ENCODE measurements around the gene BPGM.
A peak's percentile ranks its signal among the peaks of the same experiment; 100 is the strongest.

BPGM gene

DNA sequence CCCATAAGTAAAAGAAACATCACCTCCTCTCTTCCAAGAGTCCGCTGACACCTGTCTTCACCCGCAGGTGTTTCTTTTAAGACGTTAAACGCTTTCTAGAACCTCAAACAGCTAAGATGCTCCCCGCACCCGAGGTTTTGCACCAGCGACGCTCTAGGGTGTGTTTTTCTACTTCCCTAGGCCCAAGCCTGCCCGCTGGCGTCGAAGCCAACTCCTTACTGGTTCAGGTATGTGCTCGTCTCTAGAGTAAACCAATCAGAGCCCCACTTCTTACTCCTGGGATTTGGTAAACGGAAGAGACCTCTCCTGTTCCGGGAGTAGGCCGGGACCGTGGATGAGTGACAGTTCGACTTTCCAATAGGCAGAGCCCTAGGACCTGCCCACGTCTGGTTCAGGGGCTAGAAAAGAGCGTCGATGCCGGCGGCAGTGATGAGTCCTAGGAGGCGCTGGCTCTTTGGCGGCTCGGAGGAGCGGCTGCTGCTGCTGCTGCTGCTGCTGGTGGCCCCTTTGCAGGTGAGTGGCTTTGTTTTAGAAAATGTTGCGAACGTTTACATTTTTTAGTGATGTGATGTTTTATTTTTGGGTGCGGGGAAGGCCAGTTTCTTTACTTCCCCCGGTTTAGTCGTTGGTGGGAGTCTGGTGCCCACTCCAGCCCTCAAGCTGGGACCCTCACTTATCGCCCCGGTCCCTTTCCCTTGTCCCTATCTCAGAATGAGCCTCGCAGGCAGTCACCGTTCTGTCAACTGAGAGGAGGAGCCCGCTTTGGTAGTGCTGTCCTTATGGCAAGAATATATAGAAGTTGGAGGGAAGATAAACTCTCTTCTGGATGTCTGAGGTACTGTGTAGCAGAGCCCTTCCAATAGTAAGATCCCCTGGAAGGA is at the start of gene BPGM:
BPGM (plus strand) TSS at position 429 of the 881 bp plus-strand sequence. CDS start 14,655 bp downstream, outside the sequence.
- peak; percentile 96 to 98 for DNase-seq

GRCh38 chr7:134599371-134599770 is 47.3 kb upstream of the BPGM start:
- no peak for DNase-seq

DNA sequence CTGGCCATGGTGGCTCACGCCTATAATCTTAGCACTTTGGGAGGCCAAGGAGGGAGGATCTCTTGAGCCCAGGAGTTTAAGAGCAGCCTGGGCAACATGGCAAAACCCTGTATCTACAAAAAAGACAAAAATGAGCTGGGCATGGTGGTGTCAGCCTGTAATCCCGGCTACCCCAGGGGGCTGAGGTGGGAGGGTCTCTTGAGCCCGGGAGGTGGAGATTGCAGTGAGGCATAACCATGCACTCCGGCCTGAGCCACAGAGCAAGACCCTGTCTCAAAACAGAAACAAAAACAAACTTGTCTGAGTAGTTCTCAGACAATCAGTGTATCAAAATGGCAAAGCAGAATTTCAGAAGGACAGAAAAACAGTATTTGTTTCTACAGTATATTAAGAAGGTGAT is 45.2 kb upstream of the BPGM start:
- DNase-seq = no peak

GRCh38 chr7:134602881-134603451 is 43.7 kb upstream of the BPGM start:
- DNase-seq = no peak

- DNase-seq = peak in 1 of 2 experiments; percentile 48
Observed at GRCh38 chr7:134605978-134606923, 40.4 kb upstream of the BPGM start.

GRCh38 chr7:134611611-134612151 is 35.0 kb upstream of the BPGM start:
- DNase-seq = no peak

- no peak for DNase-seq
Observed at GRCh38 chr7:134612197-134612596, 34.5 kb upstream of the BPGM start.

DNA sequence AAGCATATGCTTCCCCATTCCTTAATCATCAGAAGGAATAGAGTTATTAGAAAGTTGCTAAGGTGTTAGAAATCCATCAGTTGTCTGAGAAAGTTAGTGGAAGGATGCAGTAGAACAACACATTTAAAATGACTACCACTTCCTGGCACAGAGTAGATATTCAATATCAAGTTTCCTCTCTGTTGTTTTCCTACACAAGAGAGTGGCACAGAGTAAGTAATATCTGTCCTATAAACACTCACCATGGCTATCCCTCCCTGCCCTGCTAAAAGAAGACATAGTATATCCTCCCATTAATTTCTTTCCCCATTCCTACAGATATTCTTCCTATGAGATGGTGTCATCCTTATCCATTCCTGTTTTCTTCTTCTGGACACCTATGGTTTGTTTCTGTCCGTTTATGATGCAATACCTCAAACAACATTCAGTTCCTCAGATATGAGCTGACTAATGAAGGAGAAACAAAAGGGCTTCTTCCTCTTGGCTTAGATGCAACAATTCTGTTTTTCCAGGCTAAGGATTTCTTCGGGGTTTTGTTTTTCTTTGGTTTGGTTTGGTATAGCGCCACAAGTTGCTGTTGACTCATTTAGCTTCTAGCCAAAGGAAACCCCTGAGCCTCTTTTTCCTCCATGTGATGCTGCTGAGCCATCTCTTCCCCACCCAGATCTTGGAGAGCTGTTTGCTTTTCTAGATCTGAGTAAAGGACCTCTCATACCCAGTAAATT is 32.9 kb upstream of the BPGM start:
- DNase-seq = no peak

DNA sequence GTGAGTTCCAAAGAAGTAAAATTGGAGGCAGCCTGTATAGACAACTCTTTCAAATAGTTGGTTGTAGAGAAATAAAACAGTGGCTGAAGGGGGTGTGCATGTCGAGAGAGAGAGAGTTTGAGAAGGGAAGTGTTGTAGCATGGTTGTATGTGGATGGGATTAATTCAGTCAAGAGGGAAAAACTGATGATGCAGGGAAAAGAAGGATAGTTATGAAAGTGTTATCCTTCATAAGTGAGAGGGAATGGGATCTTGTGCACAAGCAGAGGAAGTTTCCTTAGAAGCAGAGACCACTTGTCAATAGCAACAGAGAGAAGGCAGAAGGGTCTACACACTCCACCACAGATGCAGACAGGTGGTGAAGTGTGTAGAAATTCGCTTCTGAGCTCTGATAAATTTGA is 30.0 kb upstream of the BPGM start:
- DNase-seq = no peak

- no peak for DNase-seq
Observed at GRCh38 chr7:134618756-134619530, 27.7 kb upstream of the BPGM start.

DNA sequence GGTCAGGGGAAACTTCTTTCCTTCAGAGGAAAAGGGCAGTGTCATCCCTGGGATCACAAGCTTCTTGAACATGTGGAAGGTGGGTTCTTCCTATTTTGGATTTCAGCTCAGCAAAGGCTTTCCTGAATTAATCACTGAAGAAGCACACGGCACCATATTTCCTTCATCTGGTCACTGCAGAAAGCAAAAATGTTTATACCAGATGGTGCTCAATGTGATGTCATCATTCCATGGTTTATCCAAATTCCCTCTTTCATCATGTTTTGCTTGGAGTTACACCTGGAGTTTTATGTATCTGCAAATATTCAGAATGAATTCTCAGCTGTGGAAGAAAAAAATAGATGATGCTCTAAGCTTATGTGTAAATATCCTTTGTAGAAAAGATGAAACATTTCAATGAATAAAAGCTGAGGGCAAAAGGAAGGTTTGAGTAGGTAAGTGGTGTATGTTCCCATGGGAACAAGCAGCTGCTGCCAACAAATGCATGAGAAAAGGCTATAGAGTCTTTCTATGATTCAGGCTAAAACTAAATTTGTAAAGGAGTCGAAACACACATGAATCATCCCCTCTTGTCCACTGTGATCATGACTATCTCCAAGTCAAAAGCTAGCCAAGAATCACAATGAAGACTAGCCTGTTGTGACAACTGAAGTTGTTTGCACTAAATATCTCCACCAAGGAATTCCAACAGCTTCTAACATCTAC is 26.9 kb upstream of the BPGM start:
- DNase-seq = no peak

DNA sequence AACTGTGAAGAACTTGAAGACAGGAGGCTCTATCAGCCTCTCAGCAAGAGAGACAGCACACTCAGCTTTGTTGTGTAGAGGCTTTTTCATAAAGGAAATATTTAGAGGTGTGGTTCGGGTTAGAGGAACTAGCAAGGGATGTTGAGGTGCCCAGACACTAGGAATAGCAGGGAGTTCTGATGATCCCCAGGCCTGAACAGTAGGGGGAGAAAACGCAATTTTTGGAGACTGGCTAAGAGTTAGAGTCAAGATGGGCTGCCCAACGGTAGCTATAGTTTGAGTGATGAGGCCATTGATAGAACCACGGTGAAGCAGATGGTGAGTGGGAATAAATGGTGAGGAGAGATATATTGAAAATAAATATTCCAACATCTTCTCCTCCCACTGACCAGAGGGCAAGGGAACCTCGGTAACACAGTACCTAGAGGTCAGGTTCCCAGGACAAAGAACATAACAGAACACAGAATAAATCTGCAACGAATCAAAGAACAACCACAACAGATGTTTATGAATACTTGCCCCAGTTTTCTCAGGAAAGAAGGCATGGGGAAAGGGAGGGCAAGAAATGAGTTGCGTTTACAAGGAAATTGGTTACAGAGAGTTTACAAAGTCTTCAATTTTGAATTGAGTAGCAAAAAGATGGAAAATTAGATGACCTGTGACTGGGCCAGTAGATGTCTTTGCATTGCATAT is 24.2 kb upstream of the BPGM start:
- no peak for DNase-seq

DNA sequence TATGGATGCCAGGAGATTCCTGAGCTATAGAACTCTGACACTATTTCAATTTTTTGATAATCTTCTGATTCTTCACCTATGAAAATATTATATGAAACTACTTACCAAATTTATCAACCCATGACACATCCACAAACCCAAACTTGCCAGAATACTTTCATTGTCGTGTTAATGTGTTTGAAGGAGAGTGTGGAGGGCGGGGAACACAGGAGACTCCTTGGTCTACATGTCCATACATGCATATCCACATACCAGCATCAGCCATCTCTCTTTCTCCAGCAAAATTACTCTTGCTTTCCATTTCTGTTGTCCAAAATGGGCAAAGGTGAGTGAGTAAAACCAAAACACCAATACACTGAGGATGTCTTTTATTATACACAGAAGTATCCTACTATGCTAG is 23.5 kb upstream of the BPGM start:
- no peak for DNase-seq

GRCh38 chr7:134625550-134625949 is 21.1 kb upstream of the BPGM start:
- DNase-seq = no peak

DNA sequence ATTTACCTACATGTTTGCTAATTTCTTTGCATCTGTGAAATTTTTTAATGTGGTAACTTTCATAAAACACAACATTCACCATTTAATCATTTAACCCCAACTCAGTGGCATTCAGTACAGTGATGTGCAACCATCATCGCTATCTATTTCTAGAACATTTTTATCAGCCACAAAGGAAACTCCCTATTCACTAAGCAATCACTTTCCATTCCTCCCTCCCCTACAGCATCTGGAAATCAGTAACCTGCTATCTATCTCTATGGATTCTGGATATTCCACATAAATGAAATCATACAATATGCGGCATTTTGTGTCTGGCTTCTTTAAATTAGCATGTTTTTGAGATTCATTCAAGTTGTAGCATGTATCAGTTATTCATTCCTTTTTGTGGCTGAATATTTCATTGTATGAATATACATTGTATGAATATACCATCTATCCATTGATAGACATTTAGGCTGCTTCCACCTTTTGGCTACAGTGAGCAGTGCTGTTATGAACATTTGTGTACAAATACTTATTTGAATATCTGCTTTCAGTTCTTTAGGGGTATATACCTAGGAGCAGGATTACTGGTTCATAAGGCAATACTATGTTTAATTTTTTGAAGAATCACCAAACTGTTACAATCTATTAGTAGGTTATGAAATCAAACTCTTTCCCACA is 19.4 kb upstream of the BPGM start:
- no peak for DNase-seq

GRCh38 chr7:134627775-134628153 is 18.9 kb upstream of the BPGM start:
- no peak for DNase-seq

DNA sequence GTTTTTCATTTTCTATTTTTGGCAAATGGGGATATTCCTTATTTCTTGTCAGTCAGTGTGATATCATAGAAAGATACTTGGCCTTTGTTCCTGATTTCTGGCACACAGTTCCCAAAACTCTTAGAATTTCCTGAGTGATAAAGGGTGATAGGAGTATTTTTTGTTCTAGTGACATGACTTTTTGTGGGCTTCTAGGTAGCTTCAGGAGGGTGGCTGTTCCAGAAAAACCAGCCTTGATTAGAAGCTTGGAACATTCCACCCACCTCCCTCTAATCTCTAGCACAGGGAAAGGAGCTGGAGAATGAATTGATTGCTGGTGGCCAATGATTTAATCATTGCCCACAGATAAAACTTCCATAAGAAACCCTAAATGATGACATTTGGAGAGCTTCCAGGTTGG is 17.2 kb upstream of the BPGM start:
- DNase-seq = no peak

DNA sequence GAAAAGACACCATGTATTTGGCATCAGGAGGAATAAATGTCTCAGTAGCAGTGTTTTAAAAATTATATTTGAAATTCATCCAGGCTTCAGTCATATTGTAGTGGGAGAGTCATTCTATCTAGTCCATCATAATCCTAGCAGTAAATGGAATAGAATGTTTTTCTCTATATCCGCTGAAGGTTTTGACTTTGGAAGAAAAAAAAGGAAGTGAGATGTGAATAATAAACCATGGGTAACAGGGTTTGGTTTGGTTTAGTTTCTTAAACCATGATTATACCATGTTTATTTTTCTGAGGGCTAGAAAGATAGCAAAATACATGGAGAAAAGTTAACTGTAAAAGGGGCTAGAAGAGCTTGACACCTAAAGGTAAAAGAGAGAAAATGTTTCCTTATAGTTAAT is 16.4 kb upstream of the BPGM start:
- no peak for DNase-seq

DNA sequence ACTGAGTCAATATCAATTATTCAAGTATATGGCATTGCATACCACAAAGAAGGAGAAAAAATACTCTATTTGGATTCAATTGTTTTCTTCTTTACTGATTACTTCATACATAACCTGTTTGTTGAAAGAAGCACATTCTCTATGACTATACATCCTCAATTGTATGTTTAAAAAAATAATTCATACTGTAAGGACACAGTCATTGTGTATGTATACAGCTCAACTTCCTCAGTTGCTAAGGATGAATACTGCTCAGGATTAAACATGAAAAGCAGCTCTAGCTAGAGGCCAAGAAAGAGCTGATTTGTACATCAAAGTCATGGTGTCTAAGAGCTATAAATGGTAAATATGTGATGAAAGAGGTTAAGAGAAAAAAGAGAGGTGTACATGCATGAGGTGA is 15.8 kb upstream of the BPGM start:
- DNase-seq = no peak

DNA sequence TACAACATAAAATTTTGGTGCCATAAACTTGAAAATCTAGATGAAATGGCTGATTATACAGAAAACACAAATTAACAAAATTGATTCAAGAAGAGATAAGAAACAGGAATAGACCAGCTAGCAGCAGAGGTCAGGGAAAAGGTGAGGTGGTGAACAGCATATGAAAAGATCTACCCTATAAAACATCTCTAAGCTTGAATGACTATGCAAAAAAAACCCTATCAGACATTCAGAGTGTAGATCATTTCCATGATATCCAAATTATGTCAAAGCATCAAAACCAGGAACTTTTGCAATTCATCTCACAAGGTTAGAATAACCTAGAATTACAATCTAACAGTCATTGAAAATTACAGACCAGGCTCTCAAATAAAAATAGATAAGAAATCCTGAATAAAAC is 14.6 kb upstream of the BPGM start:
- DNase-seq = no peak

Measured in NCI-H446 (cell line).